K562 (cell line): ENCODE measurements around the gene HLA-B. TPM values are rescaled to one million over a fixed set of nuclear protein-coding genes. Genes with fewer than 3 reads are reported as not detected.

ENCODE experiments used
- ARID3A ChIP-seq: IDR thresholded peaks from 2 replicates; pipeline ENCODE4 v1.6.1; 2012; ENCODE audit warnings: low read depth, low read length, improper control_type of control experiment, borderline replicate concordance
- CGGBP1 ChIP-seq: fragments of 250-450 bp; sonication (Bioruptor Pico); IDR thresholded peaks from 2 replicates; pipeline ENCODE4 v1.9.0; 2021; ENCODE audit warnings: mild to moderate bottlenecking
- E2F6 ChIP-seq, 2 experiments: IDR thresholded peaks; 2 replicates each; pipeline ENCODE4 v1.6.1; 2011; ENCODE audit warnings: borderline replicate concordance in 1 of 2, control low read depth in 1 of 2, low read depth in 1 of 2, low read length in 1 of 2, mild to moderate bottlenecking in 1 of 2, mixed read lengths in 1 of 2, moderate library complexity in 1 of 2; ENCODE audit not compliant: insufficient read depth in 1 of 2, insufficient read length in 1 of 2, poor library complexity in 1 of 2, severe bottlenecking in 1 of 2; ENCODE audit errors: extremely low read depth in 1 of 2
- HDAC6 ChIP-seq: IDR thresholded peaks from 2 replicates; pipeline ENCODE4 v1.6.1; 2012; ENCODE audit warnings: low read depth, mild to moderate bottlenecking, control low read depth, inconsistent platforms, low read length, moderate library complexity
- HINFP ChIP-seq: fragments of 450-650 bp; conservative IDR thresholded peaks from 2 replicates; pipeline ENCODE4 v1.6.1; 2016; ENCODE audit warnings: missing genetic modification characterization, low read depth, mild to moderate bottlenecking, control low read depth, missing compliant biosample characterization
- HMG20B ChIP-seq: fragments of 250-450 bp; sonication (Bioruptor Pico); IDR thresholded peaks from 2 replicates; pipeline ENCODE4 v1.5.0; 2021; ENCODE audit warnings: mild to moderate bottlenecking
- MEF2D ChIP-seq: conservative IDR thresholded peaks from 2 replicates; pipeline ENCODE4 v1.6.1; 2016; ENCODE audit warnings: low read depth, missing genetic modification characterization, missing compliant biosample characterization
- NFE2 ChIP-seq: IDR thresholded peaks from 2 replicates; pipeline ENCODE4 v1.6.1; 2014; ENCODE audit warnings: antibody characterized with exemption, low read depth
- PHTF2 ChIP-seq: fragments of 250-450 bp; sonication (Bioruptor Pico); IDR thresholded peaks from 2 replicates; pipeline ENCODE4 v1.5.0; 2021; ENCODE audit warnings: mild to moderate bottlenecking
- SNAPC5 ChIP-seq: fragments of 250-450 bp; sonication (Bioruptor Pico); IDR thresholded peaks from 2 replicates; pipeline ENCODE4 v1.8.0; 2021; ENCODE audit warnings: moderate library complexity, mild to moderate bottlenecking, inconsistent platforms
- SRSF3 ChIP-seq: fragments of 200-400 bp; formaldehyde crosslinking; IDR thresholded peaks from 2 replicates; pipeline ENCODE4 v1.6.1; 2016; ENCODE audit warnings: mild to moderate bottlenecking, low read length, moderate library complexity; ENCODE audit not compliant: insufficient read depth
- TBL1XR1 ChIP-seq, 2 experiments: IDR thresholded peaks; 2 replicates each; pipeline ENCODE4 v1.6.1; 2012; ENCODE audit warnings: improper control_type of control experiment in 2 of 2, low read length in 2 of 2, mild to moderate bottlenecking in 1 of 2
- WHSC1 ChIP-seq: IDR thresholded peaks from one replicate; pipeline ENCODE4 v1.6.1; 2012; ENCODE audit warnings: low read length, control low read depth, inconsistent platforms
- ZBTB5 ChIP-seq: fragments of 450-650 bp; IDR thresholded peaks from 2 replicates; pipeline ENCODE4 v1.6.1; 2017; ENCODE audit warnings: antibody characterized with exemption
- ZNF134 ChIP-seq: fragments of 250-450 bp; sonication (Bioruptor Pico); conservative IDR thresholded peaks from 2 replicates; pipeline ENCODE4 v1.4.0; 2020
- ZNF445 ChIP-seq: fragments of 250-450 bp; sonication (Bioruptor Pico); IDR thresholded peaks from 2 replicates; pipeline ENCODE4 v1.4.0; 2020; ENCODE audit warnings: low read depth, mild to moderate bottlenecking, moderate library complexity
- ZNF507 ChIP-seq: conservative IDR thresholded peaks from 2 replicates; pipeline ENCODE4 v1.6.1; 2017; ENCODE audit warnings: missing genetic modification characterization, missing compliant biosample characterization
- ZNF589 ChIP-seq: fragments of 200-800 bp; sonication (Bioruptor generic); IDR thresholded peaks from 2 replicates; pipeline ENCODE4 v1.6.1; 2016; ENCODE audit warnings: low read depth, missing genetic modification characterization, missing compliant biosample characterization
- polyA plus RNA-seq, 8 experiments: library from polyadenylated mRNA; depleted of rRNA in 4 of 8; stranded (reverse) in 5 of 8; unstranded in 3 of 8; fragments of >200 nt; fragmentation: Nextera tagmentation in 2 of 8; fragmentation: Illumina TruSeq in 1 of 8; extraction: Ambion mirVana in 2 of 8; extraction: Trizol in 1 of 8; gene quantifications; 2 replicates each; pipeline versions ENCODE4 v1.2.1 to v1.2.3, GENCODE V29; 2011 to 2014; ENCODE audit warnings: inconsistent platforms in 1 of 8, missing spikeins in 1 of 8
- total RNA-seq, 7 experiments: library from RNA; depleted of rRNA in 6 of 7; stranded (reverse); fragments of >200 nt in 6 of 7; fragmentation: Illumina TruSeq in 2 of 7; extraction: Trizol in 2 of 7; gene quantifications; 2 replicates each; pipeline versions ENCODE4 v1.2.1 to v1.2.3, GENCODE V29; 2011 to 2021; ENCODE audit warnings: low replicate concordance in 1 of 7

Gene HLA-B
- total and polyA plus RNA-seq, 9 of the 15 experiments (the other 6 are each of a cell fraction or from before 2014, with no cell fraction given): 0.07 to 9.7 (median 0.65) TPM; not detected in 2

- TF ChIP-seq HINFP (tag) (peak; percentile 95), WHSC1 (no peak), CGGBP1 (CRISPR knock-in tag) (peak; percentile 55; the same call in 1 of the 2 replicates), NFE2 (no peak; the same call in 1 of the 2 replicates), ZNF445 (CRISPR knock-in tag) (no peak), SRSF3 (no peak), E2F6 (IDR thresholded peaks at IDR 0.05; ENCODE audit: borderline replicate concordance in 1 of 2, extremely low read depth in 1 of 2, insufficient read depth in 1 of 2, insufficient read length in 1 of 2, low read depth in 1 of 2, low read length in 1 of 2, poor library complexity in 1 of 2, severe bottlenecking in 1 of 2) (peak in 1 of 2 experiments; percentile 22), HMG20B (CRISPR knock-in tag) (no peak), PHTF2 (CRISPR knock-in tag) (no peak), ZNF507 (tag) (no peak), HDAC6 (no peak), TBL1XR1 (IDR thresholded peaks at IDR 0.05; ENCODE audit: low read length in 2 of 2) (peak in 1 of 2 experiments; percentile 32; a peak in 1 of 4 replicates), ZBTB5 (no peak), ZNF589 (no peak), SNAPC5 (CRISPR knock-in tag) (no peak), MEF2D (peak; percentile 66), ARID3A (peak; percentile 46; the same call in 1 of the 2 replicates), ZNF134 (no peak)
Observed at GRCh38 chr6:31399589-31400466, 42.8 kb upstream of the HLA-B start (continued).
